ENCODE measurements around the gene NCK1.

- TF ChIP-seq MAX (IDR thresholded peaks at IDR 0.05; ENCODE audit: low read depth, low read length) (no peak), CTCF (IDR thresholded peaks at IDR 0.05; ENCODE audit: low read depth, low read length) (no peak), MYC (IDR thresholded peaks at IDR 0.05; ENCODE audit: low read depth, low read length) (no peak), POLR2A (IDR thresholded peaks at IDR 0.05; ENCODE audit: extremely low read depth, insufficient read length) (no peak)
Observed at GRCh38 chr3:136958939-136959338, 96.9 kb downstream of the NCK1 start.
